RWPE1 (cell line): ENCODE results near the gene CARF.
"Not testable (repeated sequence)": the region's sequence is repeated elsewhere in the genome, so short reads cannot be mapped to it uniquely, and the experiment has no call there.

Experiments used
- CTCF ChIA-PET: fragments of 350-600 bp; sonication (Branson Sonifier 250); formaldehyde crosslinking; extraction: SDS; loops from one replicate; lab custom pipeline; 2021; lab: Yijun Ruan, JAX
- POLR2A ChIA-PET: fragments of 400-600 bp; formaldehyde crosslinking; extraction: SDS; loops from one replicate; lab custom pipeline; 2020; ENCODE audit warnings: antibody characterized with exemption; ENCODE audit not compliant: low non-redundant PET; lab: Yijun Ruan, JAX
- DNase-seq: peaks from one replicate; pipeline ENCODE4 v3.0.0; 2012; ENCODE audit warnings: low spot score
- H3K27ac ChIP-seq: fragments of 450-650 bp; 2 replicates; pipeline ENCODE4 v1.5.1; 2017
- TF ChIP-seq, protein P1 (sequence below): fragments of 450-650 bp; conservative IDR thresholded peaks from 2 replicates; pipeline ENCODE4 v1.5.1; 2017; ENCODE audit warnings: low read depth, mild to moderate bottlenecking

Gene CARF

DNA sequence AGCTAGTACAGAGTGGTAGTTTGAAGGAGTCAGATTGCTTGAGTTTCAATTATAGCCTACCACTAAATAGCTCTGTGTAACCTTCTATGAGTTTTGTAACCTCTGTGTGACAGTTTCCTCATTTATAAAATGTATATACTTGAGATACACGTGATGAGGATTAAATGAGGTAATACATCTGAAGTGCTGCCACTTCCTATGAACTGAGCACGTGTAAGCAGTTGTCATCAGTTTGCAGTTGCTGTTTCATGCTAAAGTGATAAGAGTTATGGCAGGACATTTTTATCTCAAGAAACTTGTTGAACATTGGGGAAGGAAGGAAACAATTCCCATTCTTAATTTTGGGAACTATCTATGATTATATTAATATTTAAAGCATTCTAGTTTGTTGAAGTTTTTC lies 38.5 kb downstream of the CARF start:
- no peak for DNase-seq
- H3K27ac ChIP-seq = no peak overlapping the region
- TF ChIP-seq, protein P1, sequence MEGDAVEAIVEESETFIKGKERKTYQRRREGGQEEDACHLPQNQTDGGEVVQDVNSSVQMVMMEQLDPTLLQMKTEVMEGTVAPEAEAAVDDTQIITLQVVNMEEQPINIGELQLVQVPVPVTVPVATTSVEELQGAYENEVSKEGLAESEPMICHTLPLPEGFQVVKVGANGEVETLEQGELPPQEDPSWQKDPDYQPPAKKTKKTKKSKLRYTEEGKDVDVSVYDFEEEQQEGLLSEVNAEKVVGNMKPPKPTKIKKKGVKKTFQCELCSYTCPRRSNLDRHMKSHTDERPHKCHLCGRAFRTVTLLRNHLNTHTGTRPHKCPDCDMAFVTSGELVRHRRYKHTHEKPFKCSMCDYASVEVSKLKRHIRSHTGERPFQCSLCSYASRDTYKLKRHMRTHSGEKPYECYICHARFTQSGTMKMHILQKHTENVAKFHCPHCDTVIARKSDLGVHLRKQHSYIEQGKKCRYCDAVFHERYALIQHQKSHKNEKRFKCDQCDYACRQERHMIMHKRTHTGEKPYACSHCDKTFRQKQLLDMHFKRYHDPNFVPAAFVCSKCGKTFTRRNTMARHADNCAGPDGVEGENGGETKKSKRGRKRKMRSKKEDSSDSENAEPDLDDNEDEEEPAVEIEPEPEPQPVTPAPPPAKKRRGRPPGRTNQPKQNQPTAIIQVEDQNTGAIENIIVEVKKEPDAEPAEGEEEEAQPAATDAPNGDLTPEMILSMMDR = no peak
- ChIA-PET CTCF (no interaction called here), POLR2A (no interaction called here)

DNA sequence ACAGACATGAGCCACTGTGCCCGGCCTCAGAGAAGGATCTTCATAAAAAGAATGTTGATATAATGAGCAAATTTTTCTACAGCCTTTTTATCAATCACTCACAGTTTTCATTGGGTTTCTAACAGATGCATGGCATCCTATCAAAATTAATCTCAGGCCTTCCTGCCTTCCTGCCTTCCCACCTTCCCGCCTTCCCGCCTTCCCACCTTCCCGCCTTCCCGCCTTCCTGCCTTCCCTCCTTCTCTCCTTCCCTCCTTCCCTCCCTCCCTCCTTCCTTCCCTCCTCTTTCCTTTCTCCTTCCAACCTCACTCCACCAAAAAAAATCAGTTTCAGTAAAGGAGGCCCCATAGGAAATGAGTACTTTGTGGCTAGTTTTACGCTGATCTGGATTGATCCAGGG lies 48.4 kb downstream of the CARF start:
- CTCF ChIA-PET = no interaction called here
- POLR2A ChIA-PET = no interaction called here
- TF ChIP-seq, protein P1 = no peak
- no peak overlapping the region for H3K27ac ChIP-seq
- no peak for DNase-seq

DNA sequence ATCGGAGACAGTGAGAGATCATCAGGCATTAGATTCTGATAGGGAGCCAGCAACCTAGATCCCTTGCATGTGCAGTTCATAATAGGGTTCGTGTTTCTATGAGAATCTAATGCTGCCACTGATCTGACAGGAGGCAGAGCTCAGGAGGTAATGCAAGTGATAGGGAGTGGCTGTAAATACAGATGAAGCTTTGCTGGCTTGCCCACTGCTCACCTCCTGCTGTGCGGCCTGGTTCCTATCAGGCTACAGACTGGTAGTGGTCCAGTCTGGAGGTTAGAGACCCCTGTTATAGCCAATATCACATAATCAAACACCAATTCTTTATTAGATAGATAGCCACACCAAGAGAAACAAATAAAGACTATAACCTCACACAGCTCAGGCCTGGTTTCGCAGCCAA lies 51.6 kb downstream of the CARF start:
- ChIA-PET CTCF (interaction anchor here (0.6 kb wide), 1 partner anchor 280 kb away, joined by 3 read pairs; no protein-coding TSS in a partner anchor), POLR2A (no interaction called here)
- H3K27ac ChIP-seq = no peak overlapping the region
- DNase-seq = no peak
- TF ChIP-seq, protein P1 = no peak

DNA sequence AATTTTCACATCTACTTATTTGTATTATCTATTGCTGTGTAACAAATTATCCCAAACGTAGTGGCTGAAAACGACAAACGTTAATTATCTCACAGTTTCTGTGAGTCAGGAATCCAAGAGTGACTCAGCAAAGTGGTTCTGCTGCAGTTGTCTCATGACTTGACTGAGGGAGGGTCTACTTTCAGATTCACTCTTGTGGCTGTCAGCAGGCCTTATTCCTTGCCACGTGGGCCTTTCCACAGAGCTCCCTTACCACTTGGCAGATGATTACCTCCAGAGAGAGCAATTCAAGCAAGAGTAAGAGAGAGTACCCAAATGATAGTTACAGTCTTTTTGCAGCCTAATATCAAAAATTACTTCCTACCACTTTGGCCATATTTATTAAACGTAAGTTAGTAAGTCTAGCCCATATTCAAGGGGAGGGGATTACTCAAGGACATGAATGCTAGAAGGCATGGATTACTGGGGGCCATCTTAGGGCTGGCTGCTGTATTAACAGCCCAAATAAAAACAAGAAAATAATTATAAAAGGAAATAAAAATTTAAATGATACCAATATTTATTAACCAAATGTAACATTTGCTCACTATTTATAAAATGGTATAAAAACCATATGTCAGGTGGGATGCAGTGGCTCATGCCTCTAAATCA lies 53.9 kb downstream of the CARF start:
- ChIA-PET POLR2A (no interaction called here), CTCF (interaction anchor here (0.8 kb wide), 1 partner anchor 51 kb away, joined by 3 read pairs; no protein-coding TSS in a partner anchor)
- TF ChIP-seq, protein P1 = no peak
- DNase-seq = peak; percentile 7
- no peak overlapping the region for H3K27ac ChIP-seq

DNA sequence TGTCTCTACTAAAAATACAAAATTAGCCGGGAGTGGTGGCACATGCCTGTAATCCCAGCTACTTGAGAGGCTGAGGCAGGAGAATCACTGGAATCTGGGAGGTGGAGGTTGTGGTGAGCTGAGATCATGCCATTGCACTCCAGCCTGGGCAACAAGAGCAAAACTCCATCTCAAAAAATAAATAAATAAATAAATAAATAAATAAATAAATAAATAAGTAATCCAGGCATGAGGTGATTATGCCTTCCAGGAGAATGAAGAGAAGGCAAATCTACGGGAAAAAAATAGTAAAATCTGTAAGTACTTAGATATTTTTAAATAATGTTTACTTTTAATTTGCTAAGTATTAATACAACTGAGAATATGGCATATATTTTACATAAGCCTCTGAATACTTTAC lies 57.3 kb downstream of the CARF start:
- POLR2A ChIA-PET, DNase-seq, H3K27ac ChIP-seq: not testable (repeated sequence)
- CTCF ChIA-PET = interaction anchor here (0.6 kb wide), 1 partner anchor 249 kb away, joined by 5 read pairs; no protein-coding TSS in a partner anchor

DNA sequence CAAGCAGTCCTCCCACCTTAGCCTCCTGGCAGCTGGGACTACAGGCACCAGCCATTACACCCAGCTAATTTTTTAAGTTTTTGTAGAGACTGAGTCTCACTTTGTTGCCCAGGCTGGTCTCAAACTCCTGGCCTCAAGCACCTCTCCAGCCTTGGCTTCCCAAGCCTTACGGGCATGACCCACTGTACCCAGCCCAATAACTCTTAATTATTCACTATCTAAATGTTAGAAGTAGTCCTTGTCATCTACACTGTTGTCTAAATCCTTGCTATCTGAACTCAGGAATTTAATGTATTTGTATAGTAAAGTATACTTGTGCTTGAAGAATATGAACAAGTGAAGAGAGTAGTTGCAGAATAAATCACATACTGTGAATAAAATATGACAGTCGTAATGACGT lies 64.7 kb downstream of the CARF start:
- TF ChIP-seq, protein P1 = no peak
- POLR2A ChIA-PET = no interaction called here
- no peak for DNase-seq
- H3K27ac ChIP-seq = no peak overlapping the region
- CTCF ChIA-PET = interaction anchor here (0.9 kb wide), 1 partner anchor 578 kb away, joined by 4 read pairs; no protein-coding TSS in a partner anchor

DNA sequence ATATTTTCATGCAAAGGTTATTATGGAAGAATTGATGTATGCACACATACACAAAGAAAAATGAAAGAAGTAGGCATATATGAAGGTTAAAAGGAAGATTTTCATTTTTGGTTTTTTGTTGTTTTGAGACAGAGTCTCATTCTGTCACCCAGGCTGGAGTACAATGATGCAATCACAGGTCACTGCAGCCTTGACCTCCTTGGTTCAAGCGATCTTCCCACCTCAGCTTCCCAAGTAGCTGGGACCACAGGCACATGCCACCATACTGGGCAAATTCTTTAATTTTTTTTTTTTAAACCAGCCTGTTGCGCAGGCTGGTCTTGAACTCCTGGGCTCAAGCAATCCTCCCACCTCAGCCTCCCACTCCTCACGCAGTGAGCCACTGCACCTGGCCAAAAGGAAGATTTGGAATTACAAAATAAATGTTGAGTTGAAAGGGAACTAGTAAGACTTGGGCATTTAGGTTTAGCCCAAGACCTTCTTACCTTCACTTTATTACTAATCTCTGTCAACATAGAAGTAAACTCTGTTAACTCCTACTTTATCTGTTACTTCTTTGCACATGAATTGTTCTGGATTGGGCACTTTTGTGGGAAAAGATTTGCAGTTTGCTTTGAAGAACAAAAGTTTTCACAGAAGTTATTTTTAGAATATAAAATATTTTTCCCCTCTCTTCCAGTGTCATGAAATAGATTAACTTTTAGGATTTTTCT lies 70.9 kb downstream of the CARF start:
- TF ChIP-seq, protein P1 = no peak
- DNase-seq = no peak
- no peak overlapping the region for H3K27ac ChIP-seq
- ChIA-PET POLR2A (no interaction called here), CTCF (no interaction called here)
